Measurements from ENCODE around the gene ARL15. TPM values are rescaled to one million over a fixed set of nuclear protein-coding genes. Genes with fewer than 3 reads are reported as not detected.
A peak's percentile ranks its signal among the peaks of the same experiment; 100 is the strongest.

The ARL15 gene
- polyA plus RNA-seq, 6 donors from 2014 or later, result 16.1 to 27.1 (median 21.2) TPM

GRCh38 chr5:53929570-53929969 lies 380.8 kb downstream of the ARL15 start:
- DNase-seq (no peak), ATAC-seq (ENCODE audit: low read depth in 2 of 2) (no peak)
- peaks cover 0 to 6% of the 10 kb centered on the region in 2 donors for H3K36me3 Mint-ChIP-seq
- peaks cover 0 to 4% (median 0%) of the 10 kb centered on the region in 3 donors for H3K4me1 Mint-ChIP-seq
- no peak overlapping the region for H3K27ac Mint-ChIP-seq
- H3K27me3 Mint-ChIP-seq, result no peaks in the 10 kb centered on the region
- H3K9me3 Mint-ChIP-seq, result no peaks in the 10 kb centered on the region
- H3K4me3 Mint-ChIP-seq, result no peak overlapping the region

- ATAC-seq (ENCODE audit: low read depth in 2 of 2) (no peak), DNase-seq (no peak)
- Mint-ChIP-seq H3K27ac (no peak overlapping the region), H3K4me1 (peaks cover 0 to 4% (median 0%) of the 10 kb centered on the region in 3 donors), H3K9me3 (no peaks in the 10 kb centered on the region), H3K36me3 (peaks cover 0 to 6% of the 10 kb centered on the region in 2 donors), H3K4me3 (no peak overlapping the region), H3K27me3 (no peaks in the 10 kb centered on the region)
These were observed 381.2 kb downstream of the ARL15 start for GRCh38 chr5:53929152-53929551.

DNA sequence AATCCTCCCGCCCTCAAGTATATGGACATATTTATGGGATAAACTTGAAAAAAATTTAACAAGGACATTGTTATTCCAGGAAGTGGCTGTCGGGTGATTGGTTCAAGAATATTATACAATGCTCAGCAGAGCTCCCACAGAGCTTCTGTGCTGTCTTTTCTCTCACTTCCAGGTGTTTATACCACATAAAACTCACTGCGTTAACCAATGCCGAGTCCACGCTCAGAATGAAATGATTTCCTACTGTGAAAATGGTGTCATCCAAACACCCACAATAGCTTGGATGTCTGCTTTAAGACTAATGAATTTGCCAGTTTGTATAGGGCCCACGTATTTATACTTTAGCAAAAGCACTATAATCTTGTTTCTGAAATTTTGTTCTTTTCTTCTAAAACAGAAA lies 381.7 kb downstream of the ARL15 start:
- DNase-seq (no peak), ATAC-seq (ENCODE audit: low read depth in 2 of 2) (no peak)
- Mint-ChIP-seq H3K4me3 (no peak overlapping the region), H3K27me3 (no peaks in the 10 kb centered on the region), H3K9me3 (no peaks in the 10 kb centered on the region), H3K27ac (no peak overlapping the region), H3K4me1 (peaks cover 0 to 4% (median 0%) of the 10 kb centered on the region in 3 donors), H3K36me3 (peaks cover 0 to 6% of the 10 kb centered on the region in 2 donors)

DNA sequence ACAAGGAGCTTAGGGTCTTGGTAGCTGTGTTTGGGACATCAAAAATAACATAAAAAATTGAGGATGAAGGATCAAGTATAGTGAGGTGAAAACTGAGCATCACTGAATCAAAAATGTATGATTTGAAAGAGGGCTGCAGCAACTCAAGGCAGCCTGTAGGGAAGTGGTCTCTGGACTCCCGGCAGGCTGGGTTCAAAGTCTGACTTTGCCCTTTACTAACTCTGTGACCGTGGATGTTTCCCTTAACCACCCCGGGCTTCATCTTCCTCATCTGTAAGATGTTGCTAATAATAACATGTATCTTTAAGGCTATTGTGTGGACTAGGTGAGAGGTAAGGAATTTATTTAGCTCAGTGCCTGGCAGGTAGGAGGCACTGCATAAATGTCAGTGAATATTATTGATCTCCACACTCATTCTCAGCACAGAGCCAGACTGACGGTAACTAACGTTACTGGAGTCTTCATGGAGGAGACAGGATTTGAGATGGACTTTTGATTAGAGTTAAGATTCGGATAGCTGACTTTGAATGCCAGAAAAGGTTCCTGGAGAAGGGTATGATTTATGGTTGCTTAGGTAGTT lies 382.6 kb downstream of the ARL15 start:
- no peak overlapping the region for H3K4me3 Mint-ChIP-seq
- H3K27ac Mint-ChIP-seq, result no peak overlapping the region
- peaks cover 3 to 6% (median 4%) of the 10 kb centered on the region in 3 donors for H3K4me1 Mint-ChIP-seq
- no peak for DNase-seq
- no peak for ATAC-seq (ENCODE audit: low read depth in 2 of 2)
- no peaks in the 10 kb centered on the region for H3K27me3 Mint-ChIP-seq
- H3K9me3 Mint-ChIP-seq, result no peaks in the 10 kb centered on the region
- peaks cover 0 to 6% of the 10 kb centered on the region in 2 donors for H3K36me3 Mint-ChIP-seq

DNA sequence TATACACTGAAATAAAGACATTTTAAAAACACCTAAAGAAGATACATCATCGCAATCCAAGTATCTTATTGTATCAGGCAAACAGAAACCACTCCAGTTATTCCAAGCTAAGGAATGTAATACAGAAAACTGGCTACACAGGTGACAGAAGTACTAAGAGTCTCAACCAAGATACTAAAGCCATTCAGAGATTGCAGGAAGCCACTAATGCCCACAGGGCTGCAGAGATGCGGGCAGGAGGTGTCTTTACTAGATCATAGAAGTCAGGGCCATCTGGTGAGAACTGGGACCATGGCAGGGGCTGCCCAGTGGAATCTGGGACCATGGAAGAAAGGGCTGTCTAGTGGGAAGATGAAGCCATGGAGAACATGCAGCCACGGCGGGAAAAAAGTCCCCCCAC lies 384.3 kb downstream of the ARL15 start:
- Mint-ChIP-seq H3K27ac (no peak overlapping the region), H3K27me3 (no peaks in the 10 kb centered on the region), H3K9me3 (no peaks in the 10 kb centered on the region), H3K36me3 (peaks cover 0 to 6% of the 10 kb centered on the region in 2 donors), H3K4me3 (peak overlapping the region in 1 of 8 donors; percentile 25), H3K4me1 (peaks cover 4 to 11% (median 6%) of the 10 kb centered on the region in 3 donors)
- ATAC-seq (ENCODE audit: low read depth in 2 of 2) (no peak), DNase-seq (no peak)

DNA sequence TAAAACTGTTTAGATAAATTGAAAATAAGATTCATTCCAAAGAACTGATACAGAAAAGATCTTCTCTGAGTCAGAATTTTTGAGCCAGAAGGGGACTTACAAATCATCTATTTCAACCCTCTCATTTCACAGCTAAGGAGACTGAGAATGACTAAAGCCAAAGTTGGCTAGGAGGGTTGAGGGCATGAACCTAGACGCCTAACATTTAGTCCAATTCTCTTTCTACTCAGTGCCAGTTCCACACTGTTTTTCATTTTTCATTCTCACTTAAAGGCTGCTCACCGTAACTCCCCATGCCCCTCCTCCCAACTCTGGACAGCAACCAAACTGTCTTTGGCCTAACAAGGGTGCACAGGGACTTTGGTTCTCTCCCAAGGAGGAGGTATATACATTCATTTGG lies 386.0 kb downstream of the ARL15 start:
- Mint-ChIP-seq H3K36me3 (no peaks in the 10 kb centered on the region), H3K27me3 (no peaks in the 10 kb centered on the region), H3K9me3 (no peaks in the 10 kb centered on the region), H3K4me3 (no peak overlapping the region), H3K27ac (no peak overlapping the region), H3K4me1 (peaks cover 0 to 11% (median 6%) of the 10 kb centered on the region in 3 donors)
- ATAC-seq (ENCODE audit: low read depth in 2 of 2) (no peak), DNase-seq (no peak)

DNA sequence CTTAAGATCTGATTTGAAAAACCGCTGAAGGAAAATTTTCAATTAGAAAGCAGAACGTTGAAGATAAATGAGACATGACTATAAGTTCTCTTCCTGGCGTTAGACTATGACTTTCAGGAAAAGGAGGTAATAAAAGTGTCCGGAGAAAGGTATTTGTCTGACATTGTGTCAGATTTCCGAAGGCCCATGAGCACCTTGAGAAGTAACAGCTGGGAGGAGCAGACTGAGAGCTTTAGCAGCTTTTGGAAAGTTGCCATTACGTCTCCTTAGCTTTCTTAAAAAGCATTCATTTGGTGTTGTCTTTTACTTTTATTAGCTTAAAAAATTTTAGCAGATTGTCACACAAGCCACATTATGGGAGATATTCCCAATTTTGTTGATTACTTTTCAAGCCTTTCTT lies 386.4 kb downstream of the ARL15 start:
- H3K27ac Mint-ChIP-seq, result peak overlapping the region in 1 of 6 donors; percentile 33
- no peaks in the 10 kb centered on the region for H3K27me3 Mint-ChIP-seq
- ATAC-seq (ENCODE audit: low read depth in 2 of 2) (no peak), DNase-seq (no peak)
- H3K9me3 Mint-ChIP-seq, result no peaks in the 10 kb centered on the region
- H3K4me1 Mint-ChIP-seq, result peaks cover 0 to 11% (median 6%) of the 10 kb centered on the region in 3 donors
- H3K36me3 Mint-ChIP-seq, result no peaks in the 10 kb centered on the region
- H3K4me3 Mint-ChIP-seq, result no peak overlapping the region

GRCh38 chr5:53922508-53923498 lies 387.6 kb downstream of the ARL15 start:
- peak overlapping the region in 1 of 8 donors; percentile 24 for H3K4me3 Mint-ChIP-seq
- peaks cover 0 to 1% of the 10 kb centered on the region in 2 donors for H3K36me3 Mint-ChIP-seq
- no peaks in the 10 kb centered on the region for H3K9me3 Mint-ChIP-seq
- peak overlapping the region in 2 of 6 donors; percentile 18 to 26 for H3K27ac Mint-ChIP-seq
- no peaks in the 10 kb centered on the region for H3K27me3 Mint-ChIP-seq
- H3K4me1 Mint-ChIP-seq, result peaks cover 0 to 11% (median 6%) of the 10 kb centered on the region in 3 donors
- no peak for DNase-seq
- no peak for ATAC-seq (ENCODE audit: low read depth in 2 of 2)

DNA sequence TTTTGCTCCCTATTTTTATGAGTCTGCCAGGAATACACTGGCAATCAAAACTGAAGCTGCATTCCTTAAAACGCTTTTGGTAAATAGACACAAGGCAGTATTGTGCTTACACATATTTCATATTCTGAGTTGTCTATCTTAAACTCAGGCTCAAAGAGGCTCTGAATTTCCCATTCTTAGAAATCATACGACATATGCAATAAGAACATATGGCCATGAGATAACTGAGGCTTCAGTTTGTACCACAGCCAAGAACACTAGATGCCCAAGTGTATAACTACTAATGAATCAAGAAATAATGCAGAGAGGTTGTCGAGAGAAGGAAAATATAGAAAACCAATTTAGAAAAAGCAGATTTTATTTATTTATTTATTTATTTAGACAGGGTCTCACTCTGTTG lies 392.5 kb downstream of the ARL15 start:
- ATAC-seq (ENCODE audit: low read depth in 2 of 2) (no peak), DNase-seq (no peak)
- H3K27ac Mint-ChIP-seq, result peak overlapping the region in 1 of 6 donors; percentile 7
- no peaks in the 10 kb centered on the region for H3K27me3 Mint-ChIP-seq
- peaks cover 11 to 19% (median 12%) of the 10 kb centered on the region in 3 donors for H3K4me1 Mint-ChIP-seq
- H3K4me3 Mint-ChIP-seq, result no peak overlapping the region
- peaks cover 0 to 4% of the 10 kb centered on the region in 2 donors for H3K36me3 Mint-ChIP-seq
- H3K9me3 Mint-ChIP-seq, result no peaks in the 10 kb centered on the region

DNA sequence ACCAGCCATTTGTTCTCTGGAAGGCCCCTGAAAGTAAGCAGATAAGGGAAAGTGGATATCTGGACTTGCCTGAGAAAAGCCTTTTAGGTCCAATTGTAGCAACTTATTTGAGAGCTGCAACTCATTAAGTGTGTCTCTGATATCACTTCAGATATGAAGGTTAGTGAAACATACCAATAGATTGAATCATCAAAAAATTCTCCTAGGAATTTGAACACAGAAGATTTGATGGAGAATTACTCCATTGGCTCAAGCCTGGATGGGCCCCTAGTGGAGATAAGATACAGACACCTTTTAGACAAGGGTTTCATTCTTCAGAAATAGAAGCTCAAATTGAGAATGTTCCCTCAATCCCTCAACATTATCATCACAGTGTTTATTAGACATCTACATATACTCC lies 393.3 kb downstream of the ARL15 start:
- DNase-seq (no peak), ATAC-seq (ENCODE audit: low read depth in 2 of 2) (no peak)
- H3K4me3 Mint-ChIP-seq, result no peak overlapping the region
- H3K4me1 Mint-ChIP-seq, result peaks cover 8 to 13% (median 11%) of the 10 kb centered on the region in 3 donors
- H3K27me3 Mint-ChIP-seq, result no peaks in the 10 kb centered on the region
- H3K9me3 Mint-ChIP-seq, result no peaks in the 10 kb centered on the region
- no peak overlapping the region for H3K27ac Mint-ChIP-seq
- peaks cover 0 to 4% of the 10 kb centered on the region in 2 donors for H3K36me3 Mint-ChIP-seq

- H3K27ac Mint-ChIP-seq, result no peak overlapping the region
- H3K4me1 Mint-ChIP-seq, result peaks cover 8 to 13% (median 11%) of the 10 kb centered on the region in 3 donors
- no peak for ATAC-seq (ENCODE audit: low read depth in 2 of 2)
- H3K27me3 Mint-ChIP-seq, result no peaks in the 10 kb centered on the region
- no peaks in the 10 kb centered on the region for H3K9me3 Mint-ChIP-seq
- H3K4me3 Mint-ChIP-seq, result no peak overlapping the region
- no peak for DNase-seq
- H3K36me3 Mint-ChIP-seq, result peaks cover 0 to 4% of the 10 kb centered on the region in 2 donors
These were observed 395.3 kb downstream of the ARL15 start for GRCh38 chr5:53915120-53915519.

- no peaks in the 10 kb centered on the region for H3K27me3 Mint-ChIP-seq
- H3K27ac Mint-ChIP-seq, result peak overlapping the region in 3 of 6 donors; percentile 1 to 16 (median 11)
- ATAC-seq (ENCODE audit: low read depth in 2 of 2), result no peak
- no peak for DNase-seq
- H3K4me3 Mint-ChIP-seq, result no peak overlapping the region
- H3K4me1 Mint-ChIP-seq, result peaks cover 8 to 13% (median 11%) of the 10 kb centered on the region in 3 donors
- peaks cover 0 to 4% of the 10 kb centered on the region in 2 donors for H3K36me3 Mint-ChIP-seq
- H3K9me3 Mint-ChIP-seq, result no peaks in the 10 kb centered on the region
These were observed 396.4 kb downstream of the ARL15 start for GRCh38 chr5:53913941-53914340.

GRCh38 chr5:53908757-53909156 lies 401.6 kb downstream of the ARL15 start:
- no peaks in the 10 kb centered on the region for H3K27me3 Mint-ChIP-seq
- H3K27ac Mint-ChIP-seq, result no peak overlapping the region
- DNase-seq (no peak), ATAC-seq (ENCODE audit: low read depth in 2 of 2) (no peak)
- H3K4me1 Mint-ChIP-seq, result peaks cover 0 to 1% (median 0%) of the 10 kb centered on the region in 3 donors
- H3K4me3 Mint-ChIP-seq, result no peak overlapping the region
- no peaks in the 10 kb centered on the region for H3K36me3 Mint-ChIP-seq
- no peaks in the 10 kb centered on the region for H3K9me3 Mint-ChIP-seq

DNA sequence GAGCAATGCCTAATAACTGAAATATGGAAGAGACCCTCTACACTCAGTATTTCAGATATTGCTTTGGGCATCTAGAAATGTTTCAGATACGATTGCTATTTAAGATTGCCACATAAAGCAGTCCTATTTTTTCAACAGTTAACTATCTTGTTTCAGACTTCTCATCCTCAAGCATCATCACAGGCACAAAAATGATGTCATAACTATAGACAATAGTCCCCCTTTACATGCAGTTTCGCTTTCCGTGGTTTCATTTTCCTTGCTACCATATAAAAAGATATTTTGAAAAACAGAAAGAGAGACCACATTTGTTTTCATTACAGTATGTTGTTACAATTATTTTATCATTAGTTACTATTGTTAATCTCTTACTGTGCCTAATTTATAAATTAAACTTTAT lies 402.5 kb downstream of the ARL15 start:
- no peak overlapping the region for H3K4me3 Mint-ChIP-seq
- ATAC-seq (ENCODE audit: low read depth in 2 of 2) (no peak), DNase-seq (no peak)
- H3K27me3 Mint-ChIP-seq, result no peaks in the 10 kb centered on the region
- no peaks in the 10 kb centered on the region for H3K9me3 Mint-ChIP-seq
- H3K36me3 Mint-ChIP-seq, result no peaks in the 10 kb centered on the region
- no peak overlapping the region for H3K27ac Mint-ChIP-seq
- H3K4me1 Mint-ChIP-seq, result no peaks in the 10 kb centered on the region
